Glutamatergic neuron (in vitro differentiated cells): ENCODE measurements around the gene GMDS. TPM values are rescaled to one million over a fixed set of nuclear protein-coding genes. Genes with fewer than 3 reads are reported as not detected.

Source experiments
- DNase-seq: peaks from one replicate; pipeline ENCODE4 v3.0.0; 2022
- H3K27ac Mint-ChIP-seq: one replicate; pipeline ENCODE4 v1.8.0; 2020; ENCODE audit warnings: mild to moderate bottlenecking, mixed read lengths, inconsistent platforms; ENCODE audit not compliant: unreplicated experiment
- H3K27me3 Mint-ChIP-seq: one replicate; pipeline ENCODE4 v1.8.0; 2020; ENCODE audit warnings: mild to moderate bottlenecking, moderate library complexity, mixed read lengths, inconsistent platforms; ENCODE audit not compliant: unreplicated experiment
- H3K36me3 Mint-ChIP-seq: one replicate; pipeline ENCODE4 v1.8.0; 2020; ENCODE audit warnings: mild to moderate bottlenecking, mixed read lengths, inconsistent platforms; ENCODE audit not compliant: unreplicated experiment
- H3K4me1 Mint-ChIP-seq: one replicate; pipeline ENCODE4 v1.8.0; 2020; ENCODE audit warnings: mild to moderate bottlenecking, low read depth, mixed read lengths, inconsistent platforms; ENCODE audit not compliant: unreplicated experiment
- H3K4me3 Mint-ChIP-seq: one replicate; pipeline ENCODE4 v1.8.0; 2020; ENCODE audit warnings: mild to moderate bottlenecking, mixed read lengths, inconsistent platforms; ENCODE audit not compliant: unreplicated experiment
- H3K9me3 Mint-ChIP-seq: one replicate; pipeline ENCODE4 v1.8.0; 2020; ENCODE audit warnings: mild to moderate bottlenecking, moderate library complexity, mixed read lengths, inconsistent platforms; ENCODE audit not compliant: unreplicated experiment
- CTCF ChIP-seq: fragments of 200-600 bp; sonication (generic); IDR thresholded peaks from one replicate; pipeline ENCODE4 v1.5.0; 2021; ENCODE audit not compliant: partially characterized antibody, unreplicated experiment
- total RNA-seq: library from RNA; stranded (reverse); fragmentation: NEBNext Ultra II Directional; extraction: Animal tissue kit (Norgen Biotek cat#: 25700); gene quantifications from one replicate; pipeline ENCODE4 v1.2.1, GENCODE V29; 2021; ENCODE audit not compliant: unreplicated experiment

The GMDS gene
- total RNA-seq, 1 donor from 2014 or later, result 8.9 TPM

DNA sequence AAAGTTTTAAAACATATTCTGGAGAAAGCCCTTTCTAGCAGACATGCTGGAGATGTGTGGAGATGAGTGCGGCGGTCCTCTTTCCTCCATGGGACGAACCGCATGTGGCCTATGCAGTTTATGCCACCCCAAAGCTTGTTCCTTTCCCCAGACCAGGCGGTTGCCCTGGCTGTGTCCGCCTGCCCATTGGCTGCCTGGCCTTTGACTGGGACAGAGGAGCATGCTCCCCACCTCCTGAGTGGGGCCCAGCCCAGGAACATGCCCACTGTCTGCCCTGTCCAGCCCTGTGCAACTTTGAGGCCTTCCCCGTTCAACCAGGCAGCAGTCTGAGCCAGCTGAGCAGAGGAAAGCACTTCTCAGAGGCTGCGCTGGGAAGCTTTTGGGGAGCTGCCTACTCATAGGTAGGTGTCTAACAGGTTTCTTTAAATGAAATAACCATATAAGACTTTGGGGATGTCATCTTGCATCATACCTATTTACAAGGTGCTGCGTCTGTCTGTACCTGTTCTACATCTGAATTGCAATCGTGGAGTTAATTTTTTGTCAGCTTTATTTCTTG, 615.1 kb downstream of the GMDS start:
- no peak overlapping the region for H3K27ac Mint-ChIP-seq
- H3K36me3 Mint-ChIP-seq, result peaks cover 6% of the 10 kb centered on the region
- peaks cover 15% of the 10 kb centered on the region for H3K4me1 Mint-ChIP-seq
- no peak for DNase-seq
- H3K9me3 Mint-ChIP-seq, result peaks cover 2% of the 10 kb centered on the region
- TF ChIP-seq CTCF, result no peak
- H3K27me3 Mint-ChIP-seq, result peaks cover 14% of the 10 kb centered on the region
- no peak overlapping the region for H3K4me3 Mint-ChIP-seq

DNA sequence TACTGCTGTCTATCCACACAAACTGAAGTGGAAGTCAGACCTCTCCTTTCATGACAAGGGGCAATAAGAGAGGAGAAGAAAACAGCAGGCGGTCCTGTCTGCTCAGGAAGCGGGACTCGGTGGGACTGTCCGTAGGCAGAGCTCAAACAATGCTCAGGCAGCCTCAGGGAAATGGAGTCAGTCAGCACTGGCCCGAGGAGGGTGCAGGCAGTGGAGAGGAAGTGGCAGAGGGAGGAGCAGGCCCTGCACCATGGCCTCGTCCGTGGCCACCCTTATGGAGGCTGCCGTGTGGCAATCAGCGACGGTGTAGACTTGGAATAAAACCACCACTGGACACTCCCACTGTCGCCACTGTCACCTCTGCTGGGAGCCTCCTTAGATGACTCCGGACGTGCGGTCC, 616.1 kb downstream of the GMDS start:
- H3K4me3 Mint-ChIP-seq, result no peak overlapping the region
- no peak overlapping the region for H3K27ac Mint-ChIP-seq
- H3K27me3 Mint-ChIP-seq, result peaks cover 16% of the 10 kb centered on the region
- H3K4me1 Mint-ChIP-seq, result peaks cover 15% of the 10 kb centered on the region
- peaks cover 9% of the 10 kb centered on the region for H3K36me3 Mint-ChIP-seq
- DNase-seq, result no peak
- H3K9me3 Mint-ChIP-seq, result peaks cover 2% of the 10 kb centered on the region
- TF ChIP-seq CTCF, result no peak

- Mint-ChIP-seq H3K27me3 (peaks cover 16% of the 10 kb centered on the region), H3K9me3 (peaks cover 6% of the 10 kb centered on the region), H3K27ac (no peak overlapping the region), H3K4me1 (peaks cover 15% of the 10 kb centered on the region), H3K36me3 (peaks cover 9% of the 10 kb centered on the region), H3K4me3 (no peak overlapping the region)
- no peak for TF ChIP-seq CTCF
- no peak for DNase-seq
Observed at GRCh38 chr6:1627827-1628560, 617.4 kb downstream of the GMDS start.

GRCh38 chr6:1626481-1626880, 618.9 kb downstream of the GMDS start:
- no peak overlapping the region for H3K4me3 Mint-ChIP-seq
- peaks cover 15% of the 10 kb centered on the region for H3K4me1 Mint-ChIP-seq
- TF ChIP-seq CTCF, result no peak

GRCh38 chr6:1625794-1626435, 619.5 kb downstream of the GMDS start:
- peaks cover 9% of the 10 kb centered on the region for H3K9me3 Mint-ChIP-seq
- no peak for TF ChIP-seq CTCF
- peaks cover 15% of the 10 kb centered on the region for H3K4me1 Mint-ChIP-seq
- peaks cover 11% of the 10 kb centered on the region for H3K36me3 Mint-ChIP-seq
- DNase-seq, result no peak
- peaks cover 29% of the 10 kb centered on the region for H3K27me3 Mint-ChIP-seq
- H3K27ac Mint-ChIP-seq, result no peak overlapping the region
- no peak overlapping the region for H3K4me3 Mint-ChIP-seq

More at GRCh38 chr6:1626481-1626880, 618.9 kb downstream of the GMDS start:
- no peak for DNase-seq
- Mint-ChIP-seq H3K36me3 (peaks cover 11% of the 10 kb centered on the region), H3K27me3 (peaks cover 27% of the 10 kb centered on the region), H3K9me3 (peaks cover 9% of the 10 kb centered on the region), H3K27ac (no peak overlapping the region)
